Measurements from ENCODE around the gene ACTN3. TPM values are rescaled to one million over a fixed set of nuclear protein-coding genes. Genes with fewer than 3 reads are reported as not detected.

ACTN3 gene
- total and polyA plus RNA-seq, 2 experiments from 2014 or later = 6.3 to 7.3 TPM

DNA sequence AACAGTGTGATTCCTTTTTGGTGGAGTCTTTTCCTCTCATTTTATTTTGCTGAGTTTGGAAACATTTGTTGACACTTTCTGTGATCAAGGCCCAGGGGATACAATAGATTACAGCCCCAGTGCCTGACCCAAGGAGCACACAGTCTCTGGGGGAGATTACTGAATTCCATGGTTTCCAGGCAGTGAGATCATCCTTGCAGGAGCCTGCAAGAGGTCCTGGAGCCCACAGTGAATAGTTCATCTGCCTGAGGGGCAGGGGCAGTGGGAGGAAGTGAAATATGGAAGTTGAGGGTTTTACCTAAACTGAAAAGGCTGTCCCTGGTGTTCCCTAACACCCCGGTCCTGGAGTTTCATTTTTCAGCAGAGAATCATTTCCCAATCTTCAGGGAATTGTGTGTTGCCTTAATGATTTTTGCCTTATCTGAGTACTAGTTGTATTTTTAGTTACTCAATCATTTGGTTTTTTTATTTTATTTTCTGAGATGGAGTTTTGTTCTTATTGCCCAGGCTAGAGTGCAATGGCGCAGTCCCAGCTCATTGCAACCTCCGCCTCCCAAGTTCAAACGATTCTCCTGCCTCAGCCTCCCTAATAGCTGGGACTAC is 54.0 kb downstream of the ACTN3 start:
- ATAC-seq = no peak

More for the DNA sequence above, 54.0 kb downstream of the ACTN3 start:
- Mint-ChIP-seq H3K4me3 (no peak overlapping the region), H3K27me3 (ENCODE audit: insufficient read depth, low read depth, poor library complexity) (peaks cover 5% of the 10 kb centered on the region), H3K4me1 (no peaks in the 10 kb centered on the region), H3K27ac (no peak overlapping the region), H3K36me3 (ENCODE audit: low read depth) (peaks cover 15% of the 10 kb centered on the region; the same call in 2 of the 3 replicates), H3K9me3 (no peaks in the 10 kb centered on the region)
- no peaks in the 10 kb centered on the region for H3K36me3 ChIP-seq (ENCODE audit: insufficient read depth)
- H3K27me3 ChIP-seq (ENCODE audit: insufficient read depth) = no peaks in the 10 kb centered on the region
- no peak overlapping the region for H3K27ac ChIP-seq (ENCODE audit: low read depth)
- TF ChIP-seq NANOG (IDR thresholded peaks at IDR 0.05; ENCODE audit: borderline replicate concordance) (no peak), ZNF114 (CRISPR knock-in tag; IDR thresholded peaks at IDR 0.05) (no peak), CREB1 (CRISPR knock-in tag; IDR thresholded peaks at IDR 0.05; ENCODE audit: low read depth) (no peak)
- TF ChIP-seq, protein P1, sequence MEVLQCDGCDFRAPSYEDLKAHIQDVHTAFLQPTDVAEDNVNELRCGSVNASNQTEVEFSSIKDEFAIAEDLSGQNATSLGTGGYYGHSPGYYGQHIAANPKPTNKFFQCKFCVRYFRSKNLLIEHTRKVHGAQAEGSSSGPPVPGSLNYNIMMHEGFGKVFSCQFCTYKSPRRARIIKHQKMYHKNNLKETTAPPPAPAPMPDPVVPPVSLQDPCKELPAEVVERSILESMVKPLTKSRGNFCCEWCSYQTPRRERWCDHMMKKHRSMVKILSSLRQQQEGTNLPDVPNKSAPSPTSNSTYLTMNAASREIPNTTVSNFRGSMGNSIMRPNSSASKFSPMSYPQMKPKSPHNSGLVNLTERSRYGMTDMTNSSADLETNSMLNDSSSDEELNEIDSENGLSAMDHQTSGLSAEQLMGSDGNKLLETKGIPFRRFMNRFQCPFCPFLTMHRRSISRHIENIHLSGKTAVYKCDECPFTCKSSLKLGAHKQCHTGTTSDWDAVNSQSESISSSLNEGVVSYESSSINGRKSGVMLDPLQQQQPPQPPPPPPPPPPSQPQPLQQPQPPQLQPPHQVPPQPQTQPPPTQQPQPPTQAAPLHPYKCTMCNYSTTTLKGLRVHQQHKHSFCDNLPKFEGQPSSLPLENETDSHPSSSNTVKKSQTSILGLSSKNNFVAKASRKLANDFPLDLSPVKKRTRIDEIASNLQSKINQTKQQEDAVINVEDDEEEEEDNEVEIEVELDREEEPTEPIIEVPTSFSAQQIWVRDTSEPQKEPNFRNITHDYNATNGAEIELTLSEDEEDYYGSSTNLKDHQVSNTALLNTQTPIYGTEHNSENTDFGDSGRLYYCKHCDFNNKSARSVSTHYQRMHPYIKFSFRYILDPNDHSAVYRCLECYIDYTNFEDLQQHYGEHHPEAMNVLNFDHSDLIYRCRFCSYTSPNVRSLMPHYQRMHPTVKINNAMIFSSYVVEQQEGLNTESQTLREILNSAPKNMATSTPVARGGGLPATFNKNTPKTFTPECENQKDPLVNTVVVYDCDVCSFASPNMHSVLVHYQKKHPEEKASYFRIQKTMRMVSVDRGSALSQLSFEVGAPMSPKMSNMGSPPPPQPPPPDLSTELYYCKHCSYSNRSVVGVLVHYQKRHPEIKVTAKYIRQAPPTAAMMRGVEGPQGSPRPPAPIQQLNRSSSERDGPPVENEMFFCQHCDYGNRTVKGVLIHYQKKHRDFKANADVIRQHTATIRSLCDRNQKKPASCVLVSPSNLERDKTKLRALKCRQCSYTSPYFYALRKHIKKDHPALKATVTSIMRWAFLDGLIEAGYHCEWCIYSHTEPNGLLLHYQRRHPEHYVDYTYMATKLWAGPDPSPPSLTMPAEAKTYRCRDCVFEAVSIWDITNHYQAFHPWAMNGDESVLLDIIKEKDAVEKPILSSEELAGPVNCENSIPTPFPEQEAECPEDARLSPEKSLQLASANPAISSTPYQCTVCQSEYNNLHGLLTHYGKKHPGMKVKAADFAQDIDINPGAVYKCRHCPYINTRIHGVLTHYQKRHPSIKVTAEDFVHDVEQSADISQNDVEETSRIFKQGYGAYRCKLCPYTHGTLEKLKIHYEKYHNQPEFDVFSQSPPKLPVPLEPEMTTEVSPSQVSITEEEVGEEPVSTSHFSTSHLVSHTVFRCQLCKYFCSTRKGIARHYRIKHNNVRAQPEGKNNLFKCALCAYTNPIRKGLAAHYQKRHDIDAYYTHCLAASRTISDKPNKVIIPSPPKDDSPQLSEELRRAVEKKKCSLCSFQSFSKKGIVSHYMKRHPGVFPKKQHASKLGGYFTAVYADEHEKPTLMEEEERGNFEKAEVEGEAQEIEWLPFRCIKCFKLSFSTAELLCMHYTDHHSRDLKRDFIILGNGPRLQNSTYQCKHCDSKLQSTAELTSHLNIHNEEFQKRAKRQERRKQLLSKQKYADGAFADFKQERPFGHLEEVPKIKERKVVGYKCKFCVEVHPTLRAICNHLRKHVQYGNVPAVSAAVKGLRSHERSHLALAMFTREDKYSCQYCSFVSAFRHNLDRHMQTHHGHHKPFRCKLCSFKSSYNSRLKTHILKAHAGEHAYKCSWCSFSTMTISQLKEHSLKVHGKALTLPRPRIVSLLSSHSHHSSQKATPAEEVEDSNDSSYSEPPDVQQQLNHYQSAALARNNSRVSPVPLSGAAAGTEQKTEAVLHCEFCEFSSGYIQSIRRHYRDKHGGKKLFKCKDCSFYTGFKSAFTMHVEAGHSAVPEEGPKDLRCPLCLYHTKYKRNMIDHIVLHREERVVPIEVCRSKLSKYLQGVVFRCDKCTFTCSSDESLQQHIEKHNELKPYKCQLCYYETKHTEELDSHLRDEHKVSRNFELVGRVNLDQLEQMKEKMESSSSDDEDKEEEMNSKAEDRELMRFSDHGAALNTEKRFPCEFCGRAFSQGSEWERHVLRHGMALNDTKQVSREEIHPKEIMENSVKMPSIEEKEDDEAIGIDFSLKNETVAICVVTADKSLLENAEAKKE (CRISPR knock-in tag; IDR thresholded peaks at IDR 0.05) = no peak
- TF ChIP-seq, protein P2, sequence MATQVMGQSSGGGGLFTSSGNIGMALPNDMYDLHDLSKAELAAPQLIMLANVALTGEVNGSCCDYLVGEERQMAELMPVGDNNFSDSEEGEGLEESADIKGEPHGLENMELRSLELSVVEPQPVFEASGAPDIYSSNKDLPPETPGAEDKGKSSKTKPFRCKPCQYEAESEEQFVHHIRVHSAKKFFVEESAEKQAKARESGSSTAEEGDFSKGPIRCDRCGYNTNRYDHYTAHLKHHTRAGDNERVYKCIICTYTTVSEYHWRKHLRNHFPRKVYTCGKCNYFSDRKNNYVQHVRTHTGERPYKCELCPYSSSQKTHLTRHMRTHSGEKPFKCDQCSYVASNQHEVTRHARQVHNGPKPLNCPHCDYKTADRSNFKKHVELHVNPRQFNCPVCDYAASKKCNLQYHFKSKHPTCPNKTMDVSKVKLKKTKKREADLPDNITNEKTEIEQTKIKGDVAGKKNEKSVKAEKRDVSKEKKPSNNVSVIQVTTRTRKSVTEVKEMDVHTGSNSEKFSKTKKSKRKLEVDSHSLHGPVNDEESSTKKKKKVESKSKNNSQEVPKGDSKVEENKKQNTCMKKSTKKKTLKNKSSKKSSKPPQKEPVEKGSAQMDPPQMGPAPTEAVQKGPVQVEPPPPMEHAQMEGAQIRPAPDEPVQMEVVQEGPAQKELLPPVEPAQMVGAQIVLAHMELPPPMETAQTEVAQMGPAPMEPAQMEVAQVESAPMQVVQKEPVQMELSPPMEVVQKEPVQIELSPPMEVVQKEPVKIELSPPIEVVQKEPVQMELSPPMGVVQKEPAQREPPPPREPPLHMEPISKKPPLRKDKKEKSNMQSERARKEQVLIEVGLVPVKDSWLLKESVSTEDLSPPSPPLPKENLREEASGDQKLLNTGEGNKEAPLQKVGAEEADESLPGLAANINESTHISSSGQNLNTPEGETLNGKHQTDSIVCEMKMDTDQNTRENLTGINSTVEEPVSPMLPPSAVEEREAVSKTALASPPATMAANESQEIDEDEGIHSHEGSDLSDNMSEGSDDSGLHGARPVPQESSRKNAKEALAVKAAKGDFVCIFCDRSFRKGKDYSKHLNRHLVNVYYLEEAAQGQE (IDR thresholded peaks at IDR 0.05; ENCODE audit: unreplicated experiment) = no peak
- H3K4me1 ChIP-seq (ENCODE audit: insufficient read depth) = no peaks in the 10 kb centered on the region
- no peaks in the 10 kb centered on the region for H3K9me2 ChIP-seq (ENCODE audit: insufficient read depth)
- no peaks in the 10 kb centered on the region for H4K20me1 ChIP-seq (replicated peaks; ENCODE audit: insufficient read depth)
- no peak overlapping the region for H3K4me2 ChIP-seq
- H3K79me2 ChIP-seq (replicated peaks; ENCODE audit: insufficient read depth) = no peaks in the 10 kb centered on the region
- no peak for DNase-seq (ENCODE audit: low spot score)
- no peak overlapping the region for H3K4me3 ChIP-seq
- H2AFZ ChIP-seq = no peak overlapping the region
- no peaks in the 10 kb centered on the region for H3F3A ChIP-seq (replicated peaks; ENCODE audit: low read depth)

All from GM23338 (cell line).